Ectodermal cell (in vitro differentiated cells): Measurements from ENCODE around the gene KIF3A.

Experiments used
- H3K27ac ChIP-seq: 2 replicates; pipeline ENCODE4 v1.7.0; 2013; ENCODE audit warnings: mild to moderate bottlenecking, low read depth, low read length; ENCODE audit not compliant: insufficient read depth, poor library complexity, severe bottlenecking
- H3K27me3 ChIP-seq: 2 replicates; pipeline ENCODE4 v1.7.0; 2013; ENCODE audit warnings: mild to moderate bottlenecking, low read length; ENCODE audit not compliant: insufficient read depth, control insufficient read depth, poor library complexity, severe bottlenecking
- H3K36me3 ChIP-seq: one replicate; pipeline ENCODE4 v1.7.0; 2013; ENCODE audit warnings: low read length; ENCODE audit not compliant: control insufficient read depth, insufficient read depth
- H3K4me1 ChIP-seq: one replicate; pipeline ENCODE4 v1.7.0; 2013; ENCODE audit warnings: low read length; ENCODE audit not compliant: control insufficient read depth, insufficient read depth
- H3K4me3 ChIP-seq: 2 replicates; pipeline ENCODE4 v1.7.0; 2013; ENCODE audit warnings: low read depth, low read length, control low read depth; ENCODE audit not compliant: insufficient read depth
- H3K9me3 ChIP-seq: 2 replicates; pipeline ENCODE4 v1.7.0; 2013; ENCODE audit warnings: mild to moderate bottlenecking, low read length, moderate library complexity; ENCODE audit not compliant: control insufficient read depth
- WGBS, 2 experiments: methylation state at CpG; one replicate each; pipeline ENCODE4 v1.1.7; 2013; ENCODE audit warnings: missing lambda C conversion rate in 2 of 2; 5-methylcytosine and 5-hydroxymethylcytosine counted together

KIF3A gene

GRCh38 chr5:132688536-132689339 is 48.6 kb downstream of the KIF3A start:
- H3K4me3 ChIP-seq: no peak overlapping the region
- no peaks in the 10 kb centered on the region for H3K9me3 ChIP-seq
- no peaks in the 10 kb centered on the region for H3K4me1 ChIP-seq
- no peaks in the 10 kb centered on the region for H3K27me3 ChIP-seq
- no peaks in the 10 kb centered on the region for H3K36me3 ChIP-seq
- 92 to 95% methylated on average over 7 of the region's 7 CpGs for WGBS, 2 experiments
- H3K27ac ChIP-seq: no peak overlapping the region

DNA sequence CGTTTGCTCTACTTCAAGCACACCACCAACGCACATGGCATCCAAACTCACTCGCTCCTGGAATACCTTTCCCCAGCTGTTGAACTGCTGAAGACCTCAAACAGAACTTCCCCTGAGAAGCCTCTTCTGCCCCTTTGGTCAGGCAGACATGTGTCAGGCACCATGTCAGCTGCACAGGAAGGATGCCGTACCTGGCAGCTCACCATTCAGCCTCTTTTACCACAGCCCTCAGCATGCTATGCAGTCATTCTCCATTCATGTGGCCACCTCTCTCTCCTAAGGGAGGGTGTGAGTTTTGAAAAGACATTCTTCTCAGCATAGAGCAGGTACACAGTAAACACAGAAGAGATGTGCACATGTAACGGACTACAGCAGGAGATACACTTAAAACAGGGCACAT is 49.4 kb downstream of the KIF3A start:
- 88 to 93% methylated on average over 5 of the region's 5 CpGs for WGBS, 2 experiments
- no peaks in the 10 kb centered on the region for H3K9me3 ChIP-seq
- no peaks in the 10 kb centered on the region for H3K27me3 ChIP-seq
- H3K36me3 ChIP-seq: no peaks in the 10 kb centered on the region
- H3K4me1 ChIP-seq: no peaks in the 10 kb centered on the region
- H3K27ac ChIP-seq: no peak overlapping the region
- no peak overlapping the region for H3K4me3 ChIP-seq

GRCh38 chr5:132686193-132686592 is 51.2 kb downstream of the KIF3A start:
- H3K27me3 ChIP-seq: no peaks in the 10 kb centered on the region
- 89 to 98% methylated on average over 3 of the region's 3 CpGs for WGBS, 2 experiments
- H3K36me3 ChIP-seq: no peaks in the 10 kb centered on the region

GRCh38 chr5:132684922-132685720 is 52.2 kb downstream of the KIF3A start:
- no peaks in the 10 kb centered on the region for H3K9me3 ChIP-seq
- no peak overlapping the region for H3K4me3 ChIP-seq
- no peaks in the 10 kb centered on the region for H3K4me1 ChIP-seq
- WGBS, 2 experiments: 91 to 95% methylated on average over 11 of the region's 12 CpGs
- no peaks in the 10 kb centered on the region for H3K36me3 ChIP-seq
- no peaks in the 10 kb centered on the region for H3K27me3 ChIP-seq
- no peak overlapping the region for H3K27ac ChIP-seq

More at GRCh38 chr5:132686193-132686592, 51.2 kb downstream of the KIF3A start:
- H3K27ac ChIP-seq: no peak overlapping the region
- H3K4me1 ChIP-seq: no peaks in the 10 kb centered on the region
- no peaks in the 10 kb centered on the region for H3K9me3 ChIP-seq
- H3K4me3 ChIP-seq: no peak overlapping the region

GRCh38 chr5:132684491-132684890 is 52.9 kb downstream of the KIF3A start:
- Histone ChIP-seq H3K9me3 (no peaks in the 10 kb centered on the region), H3K4me3 (no peak overlapping the region), H3K27ac (no peak overlapping the region), H3K36me3 (no peaks in the 10 kb centered on the region), H3K4me1 (no peaks in the 10 kb centered on the region), H3K27me3 (no peaks in the 10 kb centered on the region)
- WGBS, 2 experiments: 94 to 96% methylated on average over 6 of the region's 6 CpGs

DNA sequence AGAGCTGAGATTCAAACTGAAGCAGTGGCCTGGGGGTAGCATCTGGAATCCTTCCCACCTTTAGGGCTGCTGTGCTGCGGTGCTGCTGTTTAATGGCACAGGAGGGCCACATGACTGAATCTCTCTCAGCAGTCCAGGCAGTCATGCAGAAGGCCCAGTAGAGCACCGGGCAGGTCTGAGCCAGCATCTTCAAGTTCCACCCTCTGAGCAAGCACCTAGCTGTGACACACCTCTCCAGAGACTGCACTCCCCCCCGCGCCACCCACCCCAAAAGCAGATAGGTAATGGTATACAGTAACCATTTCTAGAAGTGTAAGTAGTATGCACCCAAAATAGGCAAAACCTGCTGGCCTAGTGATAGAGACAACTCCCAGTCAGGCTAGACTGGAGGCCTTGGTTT is 55.4 kb downstream of the KIF3A start:
- no peaks in the 10 kb centered on the region for H3K9me3 ChIP-seq
- H3K27me3 ChIP-seq: no peaks in the 10 kb centered on the region
- WGBS, 2 experiments: 93 to 96% methylated on average over 4 of the region's 4 CpGs
- H3K4me3 ChIP-seq: no peak overlapping the region
- no peaks in the 10 kb centered on the region for H3K36me3 ChIP-seq
- H3K4me1 ChIP-seq: no peaks in the 10 kb centered on the region
- no peak overlapping the region for H3K27ac ChIP-seq

GRCh38 chr5:132681476-132681831 is 55.9 kb downstream of the KIF3A start:
- H3K9me3 ChIP-seq: no peaks in the 10 kb centered on the region
- WGBS, 2 experiments: 93 to 94% methylated on average over 2 of the region's 2 CpGs
- H3K4me3 ChIP-seq: no peak overlapping the region

DNA sequence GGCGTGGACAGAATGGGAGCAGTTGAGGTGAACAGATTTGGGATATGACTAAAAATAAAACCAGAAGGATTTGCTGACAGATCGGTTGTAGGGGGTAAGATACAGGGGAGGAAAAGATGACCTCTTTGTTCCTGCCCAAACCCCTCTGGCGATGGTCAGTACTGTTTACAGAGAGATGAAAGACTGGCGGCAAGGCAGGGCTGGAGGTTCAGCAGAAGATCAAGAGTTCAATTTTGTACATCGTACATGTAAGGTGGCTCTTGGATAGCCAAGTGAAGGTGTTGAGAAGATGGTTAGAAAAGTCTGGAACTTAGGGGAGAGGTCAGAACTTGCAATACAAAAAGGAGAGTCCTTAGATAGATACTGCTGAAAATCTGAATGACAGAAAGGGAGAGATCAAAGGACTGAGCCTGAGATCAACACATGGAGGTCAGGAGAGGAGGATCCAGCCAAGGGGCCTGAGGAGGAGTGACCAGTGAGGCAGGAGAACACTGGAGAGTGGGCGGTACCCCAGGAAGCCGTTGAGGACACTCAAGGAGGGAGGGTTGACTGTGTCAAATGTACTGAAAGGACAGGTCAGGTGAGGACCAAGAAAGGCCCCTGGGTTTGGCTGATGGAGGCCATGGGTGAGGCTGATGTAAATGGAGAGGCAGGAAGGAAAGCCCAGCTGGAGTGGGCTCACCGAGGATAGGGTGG is 56.4 kb downstream of the KIF3A start:
- H3K36me3 ChIP-seq: no peaks in the 10 kb centered on the region
- no peaks in the 10 kb centered on the region for H3K4me1 ChIP-seq
- no peaks in the 10 kb centered on the region for H3K27me3 ChIP-seq
- no peak overlapping the region for H3K27ac ChIP-seq
- H3K4me3 ChIP-seq: no peak overlapping the region
- no peaks in the 10 kb centered on the region for H3K9me3 ChIP-seq
- 88 to 90% methylated on average over 8 of the region's 8 CpGs for WGBS, 2 experiments

More at GRCh38 chr5:132681476-132681831, 55.9 kb downstream of the KIF3A start:
- Histone ChIP-seq H3K27me3 (no peaks in the 10 kb centered on the region), H3K27ac (no peak overlapping the region), H3K4me1 (no peaks in the 10 kb centered on the region), H3K36me3 (no peaks in the 10 kb centered on the region)

DNA sequence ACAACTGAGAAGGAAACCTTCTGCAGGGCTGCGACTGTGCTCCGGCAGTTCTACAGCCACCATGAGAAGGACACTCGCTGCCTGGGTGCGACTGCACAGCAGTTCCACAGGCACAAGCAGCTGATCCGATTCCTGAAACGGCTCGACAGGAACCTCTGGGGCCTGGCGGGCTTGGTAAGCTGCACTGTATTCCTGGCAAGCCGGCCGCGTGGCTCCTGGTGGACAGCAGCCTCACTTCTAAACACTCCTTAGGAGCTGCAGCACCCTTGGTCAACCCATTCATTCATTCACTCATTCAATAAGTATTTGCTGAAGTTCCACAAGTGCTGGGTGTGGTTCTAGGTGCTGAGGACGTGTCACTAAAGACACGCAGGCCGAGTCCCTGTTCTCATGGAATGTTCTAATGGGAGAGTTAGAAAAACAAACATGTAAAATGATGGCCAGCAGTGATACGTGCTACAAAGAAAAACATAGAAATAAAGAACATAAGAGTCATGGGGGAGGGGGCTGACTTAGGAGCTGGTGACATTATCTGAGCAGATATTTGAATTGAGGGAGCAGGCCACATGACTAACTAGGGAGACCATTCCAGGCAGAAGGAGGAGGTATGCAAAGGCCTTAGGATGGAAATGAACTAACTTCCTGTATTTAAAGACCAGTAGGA is 57.5 kb downstream of the KIF3A start:
- H3K36me3 ChIP-seq: no peaks in the 10 kb centered on the region
- no peaks in the 10 kb centered on the region for H3K4me1 ChIP-seq
- H3K9me3 ChIP-seq: no peaks in the 10 kb centered on the region
- no peaks in the 10 kb centered on the region for H3K27me3 ChIP-seq
- H3K27ac ChIP-seq: no peak overlapping the region
- H3K4me3 ChIP-seq: no peak overlapping the region
- WGBS, 2 experiments: 95 to 96% methylated on average over 15 of the region's 15 CpGs
